ENCODE data around the gene VPS36. TPM values are rescaled to one million over a fixed set of nuclear protein-coding genes. Genes with fewer than 3 reads are reported as not detected.

Gene VPS36
- total RNA-seq, 1 donor from 2014 or later, result 44.3 TPM

GRCh38 chr13:52463526-52463925, 13.1 kb upstream of the VPS36 start:
- no peaks in the 10 kb centered on the region for H3K27me3 Mint-ChIP-seq (ENCODE audit: unreplicated experiment)
- no peaks in the 10 kb centered on the region for H3K9me3 Mint-ChIP-seq (ENCODE audit: unreplicated experiment)
- peaks cover 13% of the 10 kb centered on the region for H3K4me1 Mint-ChIP-seq (ENCODE audit: unreplicated experiment)
- H3K4me3 Mint-ChIP-seq (ENCODE audit: unreplicated experiment), result no peak overlapping the region
- TF ChIP-seq CTCF (IDR thresholded peaks at IDR 0.05), result no peak
- no peak for DNase-seq (ENCODE audit: extremely low spot score, unreplicated experiment)
- no peak overlapping the region for H3K27ac Mint-ChIP-seq (ENCODE audit: unreplicated experiment)
- peaks cover 29% of the 10 kb centered on the region for H3K36me3 Mint-ChIP-seq (ENCODE audit: unreplicated experiment)

- no peaks in the 10 kb centered on the region for H3K9me3 Mint-ChIP-seq (ENCODE audit: unreplicated experiment)
- no peak overlapping the region for H3K27ac Mint-ChIP-seq (ENCODE audit: unreplicated experiment)
- no peak for TF ChIP-seq CTCF (IDR thresholded peaks at IDR 0.05)
- no peak overlapping the region for H3K4me3 Mint-ChIP-seq (ENCODE audit: unreplicated experiment)
- H3K27me3 Mint-ChIP-seq (ENCODE audit: unreplicated experiment), result no peaks in the 10 kb centered on the region
- H3K4me1 Mint-ChIP-seq (ENCODE audit: unreplicated experiment), result peaks cover 29% of the 10 kb centered on the region
- peaks cover 17% of the 10 kb centered on the region for H3K36me3 Mint-ChIP-seq (ENCODE audit: unreplicated experiment)
- no peak for DNase-seq (ENCODE audit: extremely low spot score, unreplicated experiment)
Measured at GRCh38 chr13:52461265-52461664, 10.8 kb upstream of the VPS36 start.

GRCh38 chr13:52459668-52460067, 9.2 kb upstream of the VPS36 start:
- Mint-ChIP-seq H3K4me3 (ENCODE audit: unreplicated experiment) (no peak overlapping the region), H3K27ac (ENCODE audit: unreplicated experiment) (peak overlapping the region; percentile 14), H3K36me3 (ENCODE audit: unreplicated experiment) (peaks cover 14% of the 10 kb centered on the region), H3K27me3 (ENCODE audit: unreplicated experiment) (no peaks in the 10 kb centered on the region), H3K9me3 (ENCODE audit: unreplicated experiment) (no peaks in the 10 kb centered on the region), H3K4me1 (ENCODE audit: unreplicated experiment) (peaks cover 33% of the 10 kb centered on the region)
- TF ChIP-seq CTCF (IDR thresholded peaks at IDR 0.05), result no peak
- no peak for DNase-seq (ENCODE audit: extremely low spot score, unreplicated experiment)

- H3K27ac Mint-ChIP-seq (ENCODE audit: unreplicated experiment), result peak overlapping the region; percentile 80
- no peaks in the 10 kb centered on the region for H3K9me3 Mint-ChIP-seq (ENCODE audit: unreplicated experiment)
- H3K36me3 Mint-ChIP-seq (ENCODE audit: unreplicated experiment), result peaks cover under 1% of the 10 kb centered on the region
- DNase-seq (ENCODE audit: extremely low spot score, unreplicated experiment), result peak; percentile 91
- no peak for TF ChIP-seq CTCF (IDR thresholded peaks at IDR 0.05)
- peak overlapping the region; percentile 94 for H3K4me3 Mint-ChIP-seq (ENCODE audit: unreplicated experiment)
- peaks cover 41% of the 10 kb centered on the region for H3K4me1 Mint-ChIP-seq (ENCODE audit: unreplicated experiment)
- no peaks in the 10 kb centered on the region for H3K27me3 Mint-ChIP-seq (ENCODE audit: unreplicated experiment)
Measured at GRCh38 chr13:52455677-52456041, 5.2 kb upstream of the VPS36 start.

- Mint-ChIP-seq H3K36me3 (ENCODE audit: unreplicated experiment) (no peaks in the 10 kb centered on the region), H3K27me3 (ENCODE audit: unreplicated experiment) (no peaks in the 10 kb centered on the region), H3K4me3 (ENCODE audit: unreplicated experiment) (peak within 1 kb of the TSS; percentile 94), H3K9me3 (ENCODE audit: unreplicated experiment) (no peaks in the 10 kb centered on the region), H3K27ac (ENCODE audit: unreplicated experiment) (peak within 1 kb of the TSS; percentile 95), H3K4me1 (ENCODE audit: unreplicated experiment) (peaks cover 41% of the 10 kb centered on the region)
- peak; percentile 96 for DNase-seq (ENCODE audit: extremely low spot score, unreplicated experiment)
- no peak for TF ChIP-seq CTCF (IDR thresholded peaks at IDR 0.05)
Measured at GRCh38 chr13:52454820-52455676, 4.6 kb upstream of the VPS36 start, which contains the start of gene CKAP2. CKAP2 (plus strand) TSS chr13:52455478; CDS start chr13:52455557, 79 bp downstream.
